ENCODE results near the gene GALNT9. TPM values are rescaled to one million over a fixed set of nuclear protein-coding genes. Genes with fewer than 3 reads are reported as not detected.
A peak's percentile ranks its signal among the peaks of the same experiment; 100 is the strongest.

GALNT9 gene
- polyA plus RNA-seq, 1 donor: 4.5 TPM

DNA sequence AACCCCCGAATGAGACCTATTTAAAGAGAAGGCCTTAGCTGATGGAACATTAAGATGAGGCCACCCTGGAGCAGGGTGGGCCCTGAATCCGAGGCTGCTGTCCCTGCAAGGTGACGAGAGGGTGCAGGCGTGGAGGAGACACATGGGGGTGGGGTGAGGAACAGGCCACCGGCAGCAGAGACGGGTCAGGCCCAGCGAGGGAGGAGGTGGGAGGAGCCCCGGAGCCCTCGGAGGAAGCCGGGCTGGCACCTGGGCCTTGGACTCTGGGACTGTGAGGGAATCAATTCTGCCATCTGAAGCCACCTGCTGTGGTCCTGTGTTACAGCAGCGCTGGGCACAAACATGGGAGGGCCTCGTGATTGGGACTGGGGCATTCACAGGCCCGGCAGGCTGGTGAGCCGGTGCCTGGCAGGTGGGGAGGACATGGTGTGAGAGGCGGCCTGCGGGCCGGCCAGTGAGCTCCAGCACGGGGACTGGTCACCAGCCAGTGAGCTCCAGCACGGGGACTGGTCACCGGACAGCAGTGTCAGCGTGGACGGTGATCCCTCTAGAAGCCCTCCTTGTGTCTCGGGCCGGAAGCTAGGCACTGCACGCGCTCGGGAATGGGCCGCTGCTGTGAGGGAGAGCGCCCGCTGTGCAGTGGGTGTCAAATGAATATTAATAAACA lies 138.4 kb downstream of the GALNT9 start:
- whole genome bisulfite sequencing (ENCODE audit: insufficient coverage, low lambda C conversion rate): no CpG with 5 or more reads among the region's 30 CpGs
- H3K27ac ChIP-seq (ENCODE audit: low read length): no peak overlapping the region
- no peak overlapping the region for H3K4me3 ChIP-seq (ENCODE audit: low read length)
- H3K36me3 ChIP-seq (ENCODE audit: control insufficient read depth, insufficient read depth, low read length): no peaks in the 10 kb centered on the region
- H3K27me3 ChIP-seq (ENCODE audit: control insufficient read depth, insufficient read depth, low read length): peaks cover 59% of the 10 kb centered on the region
- no peak for DNase-seq
- peaks cover 38% of the 10 kb centered on the region for H3K9me3 ChIP-seq (ENCODE audit: control insufficient read depth, low read depth, low read length)
- peaks cover 13% of the 10 kb centered on the region for H3K4me1 ChIP-seq (ENCODE audit: control insufficient read depth, insufficient read depth, low read length)

DNA sequence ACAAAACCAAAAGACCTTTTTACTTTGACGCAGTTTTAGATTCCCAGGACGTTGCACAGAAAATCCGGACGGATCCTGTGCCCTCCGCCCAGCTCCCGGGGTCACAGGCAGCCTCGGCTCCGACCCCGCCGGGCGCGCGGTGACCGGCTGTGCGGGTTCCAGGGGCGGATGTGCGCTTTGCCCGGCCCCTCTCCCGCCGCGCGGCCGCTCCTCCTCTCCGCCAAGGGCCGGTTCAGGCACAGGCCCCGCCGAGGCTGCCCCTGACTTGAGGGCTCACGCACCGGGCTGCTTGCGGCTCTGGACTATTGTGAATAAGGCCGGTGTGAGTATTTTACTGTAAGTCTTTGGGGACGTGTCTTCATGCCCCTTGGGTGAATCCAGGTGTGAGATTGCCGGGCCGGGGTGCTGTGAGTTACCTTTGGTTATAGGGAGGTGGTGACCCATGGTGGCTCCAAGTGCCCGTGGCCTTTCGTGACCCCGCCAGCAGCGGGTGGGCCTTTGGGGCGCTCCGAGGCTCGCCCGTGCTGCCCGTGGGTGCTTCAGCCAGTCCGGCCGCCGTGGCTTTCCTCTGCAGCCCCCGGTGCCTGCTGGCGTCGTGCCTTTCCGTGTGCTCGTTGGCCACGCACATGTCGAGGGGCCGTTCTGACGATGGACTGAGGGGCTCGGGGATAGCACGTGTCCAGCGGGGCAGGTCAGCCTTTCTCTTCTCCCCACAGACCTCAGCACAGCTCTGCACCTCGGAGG lies 139.2 kb downstream of the GALNT9 start:
- 30% methylated on average over 2 of the region's 59 CpGs for WGBS (ENCODE audit: insufficient coverage, low lambda C conversion rate)
- Histone ChIP-seq H3K27ac (ENCODE audit: low read length) (no peak overlapping the region), H3K27me3 (ENCODE audit: control insufficient read depth, insufficient read depth, low read length) (peaks cover 63% of the 10 kb centered on the region), H3K4me3 (ENCODE audit: low read length) (peak overlapping the region; percentile 43), H3K36me3 (ENCODE audit: control insufficient read depth, insufficient read depth, low read length) (no peaks in the 10 kb centered on the region), H3K4me1 (ENCODE audit: control insufficient read depth, insufficient read depth, low read length) (peaks cover 13% of the 10 kb centered on the region), H3K9me3 (ENCODE audit: control insufficient read depth, low read depth, low read length) (peaks cover 38% of the 10 kb centered on the region)
- no peak for DNase-seq

DNA sequence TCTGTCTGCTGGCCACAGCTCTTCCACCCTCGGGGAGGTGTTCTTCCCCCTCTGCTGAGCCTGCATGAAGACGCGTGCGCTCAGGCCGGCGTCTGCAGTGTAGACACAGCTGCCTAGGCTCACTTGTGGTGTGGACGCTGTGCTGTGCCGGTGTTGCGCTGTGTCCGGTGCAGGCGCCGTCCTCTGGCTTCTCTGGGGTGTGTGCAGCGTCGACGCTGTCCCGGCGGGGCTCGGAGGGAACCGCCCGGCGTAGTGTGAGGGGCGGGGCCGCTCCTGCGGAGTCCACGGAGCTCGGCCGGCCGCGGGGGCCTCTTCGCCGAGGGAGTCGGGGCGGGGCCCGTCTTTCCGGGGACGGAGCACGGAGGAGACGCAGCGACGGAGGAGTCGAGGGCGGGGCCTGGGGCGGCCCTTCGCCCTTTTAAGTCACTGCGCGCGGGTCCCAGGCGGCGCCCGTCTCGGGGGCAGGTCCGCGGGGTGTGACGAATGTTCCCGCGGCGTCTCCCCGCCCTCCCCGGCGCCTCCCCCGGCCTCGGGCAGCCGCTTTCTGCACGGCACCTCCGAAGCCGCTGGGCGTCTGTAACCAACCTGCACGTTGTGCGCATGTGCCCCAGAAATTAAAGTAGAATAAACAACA lies 139.9 kb downstream of the GALNT9 start:
- peaks cover 63% of the 10 kb centered on the region for H3K27me3 ChIP-seq (ENCODE audit: control insufficient read depth, insufficient read depth, low read length)
- WGBS (ENCODE audit: insufficient coverage, low lambda C conversion rate): no CpG with 5 or more reads among the region's 69 CpGs
- DNase-seq: peak; percentile 80 to 97
- no peaks in the 10 kb centered on the region for H3K36me3 ChIP-seq (ENCODE audit: control insufficient read depth, insufficient read depth, low read length)
- H3K9me3 ChIP-seq (ENCODE audit: control insufficient read depth, low read depth, low read length): peaks cover 38% of the 10 kb centered on the region
- H3K4me3 ChIP-seq (ENCODE audit: low read length): peak overlapping the region; percentile 43
- H3K27ac ChIP-seq (ENCODE audit: low read length): no peak overlapping the region
- peaks cover 13% of the 10 kb centered on the region for H3K4me1 ChIP-seq (ENCODE audit: control insufficient read depth, insufficient read depth, low read length)

DNA sequence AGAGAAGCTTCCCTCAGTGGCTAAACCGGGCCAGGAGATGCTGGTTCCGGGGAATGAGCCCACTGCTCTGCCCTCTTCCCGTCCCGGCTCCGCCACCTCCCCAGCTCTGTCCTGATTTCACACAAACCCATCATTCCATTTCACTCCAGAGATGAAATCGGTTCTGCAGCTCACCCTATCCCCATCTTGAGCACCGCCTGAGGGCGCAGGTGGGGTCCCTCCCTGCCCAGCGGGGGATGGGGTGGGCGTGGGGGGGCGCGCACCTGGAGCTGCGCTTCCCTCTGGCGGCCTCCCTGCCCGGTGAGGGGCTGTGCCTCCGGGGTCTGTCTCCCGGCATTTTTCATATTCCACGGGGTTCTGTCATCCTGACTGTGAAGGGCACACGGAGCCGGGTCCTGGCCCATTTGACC lies 140.5 kb downstream of the GALNT9 start:
- Histone ChIP-seq H3K36me3 (ENCODE audit: control insufficient read depth, insufficient read depth, low read length) (no peaks in the 10 kb centered on the region), H3K4me1 (ENCODE audit: control insufficient read depth, insufficient read depth, low read length) (peaks cover 13% of the 10 kb centered on the region), H3K27ac (ENCODE audit: low read length) (no peak overlapping the region), H3K27me3 (ENCODE audit: control insufficient read depth, insufficient read depth, low read length) (peaks cover 58% of the 10 kb centered on the region), H3K9me3 (ENCODE audit: control insufficient read depth, low read depth, low read length) (peaks cover 32% of the 10 kb centered on the region), H3K4me3 (ENCODE audit: low read length) (peak overlapping the region; percentile 39)
- no CpG with 5 or more reads among the region's 20 CpGs for WGBS (ENCODE audit: insufficient coverage, low lambda C conversion rate)
- no peak for DNase-seq

DNA sequence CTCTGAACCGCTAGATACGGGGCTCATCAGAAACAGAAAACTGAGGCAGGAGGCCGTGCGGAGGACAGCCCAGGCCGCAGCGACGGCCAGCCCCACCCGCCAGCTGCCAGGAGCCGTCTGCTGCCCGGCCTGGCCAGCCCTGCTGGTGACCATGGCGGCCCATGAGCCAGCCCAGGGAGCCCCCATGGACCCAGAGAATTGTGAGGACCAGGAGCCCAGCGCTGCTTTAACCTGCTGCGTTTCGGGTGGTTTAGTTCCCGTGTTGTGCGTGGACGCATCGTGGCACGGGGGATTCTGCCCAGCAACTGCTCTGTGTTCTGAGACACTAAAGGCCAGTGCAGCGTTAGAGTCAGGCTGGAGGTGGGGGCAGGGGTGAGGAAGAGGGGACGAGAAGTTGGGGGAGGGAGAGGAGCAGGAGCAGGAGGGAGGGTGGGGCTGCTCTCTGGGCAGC lies 140.9 kb downstream of the GALNT9 start:
- Histone ChIP-seq H3K27ac (ENCODE audit: low read length) (no peak overlapping the region), H3K4me3 (ENCODE audit: low read length) (no peak overlapping the region), H3K36me3 (ENCODE audit: control insufficient read depth, insufficient read depth, low read length) (no peaks in the 10 kb centered on the region), H3K9me3 (ENCODE audit: control insufficient read depth, low read depth, low read length) (peaks cover 28% of the 10 kb centered on the region), H3K27me3 (ENCODE audit: control insufficient read depth, insufficient read depth, low read length) (peaks cover 58% of the 10 kb centered on the region), H3K4me1 (ENCODE audit: control insufficient read depth, insufficient read depth, low read length) (peaks cover 13% of the 10 kb centered on the region)
- DNase-seq: no peak
- no CpG with 5 or more reads among the region's 21 CpGs for WGBS (ENCODE audit: insufficient coverage, low lambda C conversion rate)

DNA sequence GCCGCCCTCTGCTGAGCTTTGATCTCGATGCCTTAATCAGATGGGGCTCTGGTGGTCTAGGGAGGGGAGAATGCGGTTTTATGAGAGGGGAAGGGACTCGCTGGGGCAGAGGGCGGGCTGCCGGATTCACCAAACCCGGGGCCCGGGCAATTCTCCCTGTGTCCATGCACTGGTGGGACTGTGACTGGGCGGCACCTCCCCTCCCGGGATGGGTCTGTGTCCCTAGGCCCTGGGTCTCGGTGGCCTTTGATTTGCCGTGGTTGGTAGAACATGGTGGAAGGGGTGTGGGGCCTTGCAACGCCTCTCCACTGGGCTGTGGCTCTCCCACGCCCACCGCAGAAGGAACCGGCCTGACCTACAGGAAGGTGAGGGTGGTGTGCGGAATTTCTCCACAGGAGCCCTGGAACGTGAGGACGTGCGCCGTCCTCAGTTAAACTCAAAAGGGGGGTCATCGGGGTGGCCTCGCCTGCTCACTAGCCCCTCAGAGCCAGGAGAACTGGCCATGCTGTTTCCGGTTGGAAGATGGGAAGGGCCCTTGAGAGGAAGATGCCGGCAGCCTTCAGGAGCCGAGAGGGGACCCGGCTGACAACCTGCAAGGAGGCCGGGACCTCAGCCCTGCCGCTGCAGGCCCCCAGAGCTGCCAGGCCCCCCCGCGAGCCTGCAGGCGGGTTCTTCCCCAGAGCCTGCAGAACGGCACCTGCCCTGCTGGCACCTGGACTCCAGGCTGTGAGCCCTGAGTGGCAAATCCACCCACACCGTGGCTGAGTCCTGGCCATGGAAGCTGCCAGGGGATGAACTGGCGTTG lies 141.5 kb downstream of the GALNT9 start:
- H3K36me3 ChIP-seq (ENCODE audit: control insufficient read depth, insufficient read depth, low read length): no peaks in the 10 kb centered on the region
- H3K9me3 ChIP-seq (ENCODE audit: control insufficient read depth, low read depth, low read length): peaks cover 21% of the 10 kb centered on the region
- no CpG with 5 or more reads among the region's 35 CpGs for WGBS (ENCODE audit: insufficient coverage, low lambda C conversion rate)
- H3K27me3 ChIP-seq (ENCODE audit: control insufficient read depth, insufficient read depth, low read length): peaks cover 62% of the 10 kb centered on the region
- H3K4me3 ChIP-seq (ENCODE audit: low read length): no peak overlapping the region
- no peak for DNase-seq
- peaks cover 13% of the 10 kb centered on the region for H3K4me1 ChIP-seq (ENCODE audit: control insufficient read depth, insufficient read depth, low read length)
- H3K27ac ChIP-seq (ENCODE audit: low read length): no peak overlapping the region

DNA sequence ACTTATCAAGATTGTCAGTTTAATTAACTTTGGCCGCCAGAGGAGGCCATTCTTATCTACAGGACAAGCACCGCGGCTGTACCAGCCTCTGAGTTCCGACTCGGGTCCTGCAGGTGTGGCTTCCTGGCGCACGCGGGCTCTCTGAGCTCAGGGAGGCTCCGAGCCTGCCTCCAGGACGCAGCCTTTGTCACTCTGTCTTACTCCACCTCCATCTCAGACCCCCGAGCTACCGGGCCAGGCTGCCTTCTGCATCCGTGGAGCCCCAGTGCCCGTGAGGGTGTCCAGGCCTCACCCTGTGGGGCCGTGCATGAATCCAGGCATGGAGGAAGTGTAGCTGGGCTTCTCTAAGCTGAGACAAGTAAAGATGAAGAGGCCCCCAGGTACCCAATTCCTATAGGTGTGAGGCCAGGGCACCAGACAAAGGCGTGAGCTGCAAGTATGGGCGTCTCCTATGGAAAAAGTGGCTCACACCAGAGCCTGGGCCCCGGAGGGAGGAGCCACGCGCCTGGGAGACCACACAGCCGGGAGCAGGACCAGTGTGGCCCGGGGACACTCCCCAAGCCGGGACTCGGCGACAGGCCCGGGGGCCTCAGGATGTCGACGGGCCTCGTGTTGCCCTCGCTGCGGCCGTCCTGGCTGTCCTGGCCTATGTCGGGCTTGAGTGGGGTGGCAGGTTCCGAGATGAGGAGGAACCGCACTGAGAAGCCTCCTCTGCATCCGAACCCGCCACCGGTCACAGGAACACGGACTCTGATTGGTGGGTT lies 142.3 kb downstream of the GALNT9 start:
- Histone ChIP-seq H3K4me3 (ENCODE audit: low read length) (no peak overlapping the region), H3K27me3 (ENCODE audit: control insufficient read depth, insufficient read depth, low read length) (peaks cover 60% of the 10 kb centered on the region), H3K9me3 (ENCODE audit: control insufficient read depth, low read depth, low read length) (peaks cover 16% of the 10 kb centered on the region), H3K27ac (ENCODE audit: low read length) (no peak overlapping the region), H3K36me3 (ENCODE audit: control insufficient read depth, insufficient read depth, low read length) (no peaks in the 10 kb centered on the region), H3K4me1 (ENCODE audit: control insufficient read depth, insufficient read depth, low read length) (peaks cover 13% of the 10 kb centered on the region)
- no CpG with 5 or more reads among the region's 39 CpGs for WGBS (ENCODE audit: insufficient coverage, low lambda C conversion rate)
- DNase-seq: no peak

DNA sequence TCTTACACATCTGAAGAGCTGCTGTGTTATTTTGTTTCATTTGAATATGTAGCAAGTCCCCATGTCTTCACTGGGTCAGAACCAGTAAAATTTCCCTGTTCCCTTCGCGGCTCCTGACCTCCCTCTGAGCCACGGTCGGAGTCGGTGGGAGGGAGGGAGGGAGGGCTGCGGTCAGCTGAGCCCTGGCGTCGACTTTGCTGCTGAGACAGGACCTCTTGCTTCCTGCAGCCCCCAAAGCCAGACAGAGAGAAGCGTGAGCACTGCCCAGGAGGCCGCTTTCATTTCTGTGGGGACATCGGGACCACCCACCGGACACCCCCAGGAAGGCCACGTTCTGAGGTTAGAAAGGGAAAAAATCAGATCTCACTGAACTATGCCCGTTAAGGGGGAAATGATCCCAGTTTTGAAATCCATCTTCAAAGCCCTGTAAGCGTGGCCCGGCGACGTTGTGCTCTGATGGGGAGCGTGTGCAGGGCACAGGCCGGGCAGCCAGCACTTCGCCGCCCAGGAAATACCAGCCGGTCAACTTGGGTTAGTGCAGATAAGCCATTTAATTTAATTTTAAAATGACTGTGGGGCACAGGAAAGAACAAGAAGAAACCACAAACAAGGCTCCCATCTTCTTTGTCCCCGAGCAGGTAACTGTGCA lies 143.1 kb downstream of the GALNT9 start:
- Histone ChIP-seq H3K27ac (ENCODE audit: low read length) (no peak overlapping the region), H3K9me3 (ENCODE audit: control insufficient read depth, low read depth, low read length) (peaks cover 13% of the 10 kb centered on the region), H3K36me3 (ENCODE audit: control insufficient read depth, insufficient read depth, low read length) (no peaks in the 10 kb centered on the region), H3K4me3 (ENCODE audit: low read length) (no peak overlapping the region), H3K27me3 (ENCODE audit: control insufficient read depth, insufficient read depth, low read length) (peaks cover 54% of the 10 kb centered on the region), H3K4me1 (ENCODE audit: control insufficient read depth, insufficient read depth, low read length) (peaks cover 13% of the 10 kb centered on the region)
- WGBS (ENCODE audit: insufficient coverage, low lambda C conversion rate): no CpG with 5 or more reads among the region's 24 CpGs
- DNase-seq: no peak

DNA sequence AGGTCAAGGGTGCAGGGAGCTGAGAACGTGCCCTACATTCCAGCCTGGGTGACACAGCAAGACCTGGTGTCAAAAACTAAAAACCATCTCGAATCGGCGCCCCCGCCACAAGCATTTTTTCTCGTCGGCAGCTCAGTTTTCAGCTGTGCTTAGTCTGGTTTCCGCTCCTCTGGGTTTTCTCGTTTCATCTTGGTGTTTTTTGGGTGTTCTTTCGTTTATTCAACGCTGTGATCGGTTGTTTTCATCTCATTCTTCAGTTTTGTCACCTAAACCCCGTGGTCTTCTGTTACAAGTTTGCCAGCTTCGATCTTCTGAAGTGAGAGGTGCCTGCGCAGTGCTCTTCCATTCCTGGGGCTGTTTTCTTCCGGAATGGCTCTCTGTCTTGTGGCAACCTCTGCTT lies 143.7 kb downstream of the GALNT9 start:
- 75% methylated on average over 11 of the region's 16 CpGs for WGBS (ENCODE audit: insufficient coverage, low lambda C conversion rate)
- Histone ChIP-seq H3K9me3 (ENCODE audit: control insufficient read depth, low read depth, low read length) (peaks cover 16% of the 10 kb centered on the region), H3K4me1 (ENCODE audit: control insufficient read depth, insufficient read depth, low read length) (peaks cover 11% of the 10 kb centered on the region), H3K27ac (ENCODE audit: low read length) (no peak overlapping the region), H3K4me3 (ENCODE audit: low read length) (no peak overlapping the region), H3K27me3 (ENCODE audit: control insufficient read depth, insufficient read depth, low read length) (peaks cover 50% of the 10 kb centered on the region), H3K36me3 (ENCODE audit: control insufficient read depth, insufficient read depth, low read length) (no peaks in the 10 kb centered on the region)
- DNase-seq: no peak

Data from large intestine (tissue), 3 donors.